ENCODE data around the gene ERBB2.

GRCh38 chr17:39695089-39695474 lies 4.8 kb upstream of the ERBB2 start:
- no peak for TF ChIP-seq EZH2 (optimal IDR thresholded peaks at IDR 0.05; ENCODE audit: low read depth, low read length)
- TF ChIP-seq CTCF (IDR thresholded peaks at IDR 0.05; ENCODE audit: low read length) = no peak
- TF ChIP-seq EZH2phosphoT487 (IDR thresholded peaks at IDR 0.05; ENCODE audit: low read length) = no peak
